Breast epithelium (tissue), 3 donors: ENCODE data around the gene LCLAT1.

Experiments used
- POLR2A ChIP-seq: fragments of 450-650 bp; IDR thresholded peaks from one replicate; pipeline ENCODE4 v1.6.1; 2016; ENCODE audit warnings: antibody characterized with exemption, mild to moderate bottlenecking, moderate library complexity
- TF ChIP-seq, protein P1 (sequence below), 3 donors: fragments of 450-650 bp; IDR thresholded peaks; one replicate each; pipeline ENCODE4 v1.5.1; 2016 to 2017; ENCODE audit warnings: antibody characterized with exemption in 3 of 3, mild to moderate bottlenecking in 3 of 3, moderate library complexity in 3 of 3

DNA sequence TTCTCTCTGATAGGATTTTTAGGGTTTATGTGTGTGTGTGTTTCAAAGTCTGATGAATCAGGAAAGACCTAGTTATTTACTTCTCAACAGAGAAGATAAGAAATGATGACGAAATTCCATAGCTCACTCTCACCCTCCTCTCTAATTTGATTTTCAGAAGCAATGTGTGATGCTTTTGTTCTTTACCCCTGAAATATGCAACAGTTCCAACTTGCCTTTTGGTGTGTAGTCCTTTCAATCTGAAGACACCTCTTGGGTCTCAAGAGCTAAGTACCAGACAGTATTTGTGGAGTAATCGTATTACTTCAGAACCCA, 18.7 kb upstream of the LCLAT1 start:
- TF ChIP-seq, protein P1, sequence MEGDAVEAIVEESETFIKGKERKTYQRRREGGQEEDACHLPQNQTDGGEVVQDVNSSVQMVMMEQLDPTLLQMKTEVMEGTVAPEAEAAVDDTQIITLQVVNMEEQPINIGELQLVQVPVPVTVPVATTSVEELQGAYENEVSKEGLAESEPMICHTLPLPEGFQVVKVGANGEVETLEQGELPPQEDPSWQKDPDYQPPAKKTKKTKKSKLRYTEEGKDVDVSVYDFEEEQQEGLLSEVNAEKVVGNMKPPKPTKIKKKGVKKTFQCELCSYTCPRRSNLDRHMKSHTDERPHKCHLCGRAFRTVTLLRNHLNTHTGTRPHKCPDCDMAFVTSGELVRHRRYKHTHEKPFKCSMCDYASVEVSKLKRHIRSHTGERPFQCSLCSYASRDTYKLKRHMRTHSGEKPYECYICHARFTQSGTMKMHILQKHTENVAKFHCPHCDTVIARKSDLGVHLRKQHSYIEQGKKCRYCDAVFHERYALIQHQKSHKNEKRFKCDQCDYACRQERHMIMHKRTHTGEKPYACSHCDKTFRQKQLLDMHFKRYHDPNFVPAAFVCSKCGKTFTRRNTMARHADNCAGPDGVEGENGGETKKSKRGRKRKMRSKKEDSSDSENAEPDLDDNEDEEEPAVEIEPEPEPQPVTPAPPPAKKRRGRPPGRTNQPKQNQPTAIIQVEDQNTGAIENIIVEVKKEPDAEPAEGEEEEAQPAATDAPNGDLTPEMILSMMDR (IDR thresholded peaks at IDR 0.05) = no peak
- no peak for TF ChIP-seq POLR2A
